SK-N-SH (cell line): ENCODE measurements around the gene FRA10AC1. TPM values are rescaled to one million over a fixed set of nuclear protein-coding genes. Genes with fewer than 3 reads are reported as not detected.

Experiments used
- CTCF ChIA-PET: fragments of 300-600, 350-600 bp; formaldehyde crosslinking; extraction: SDS; loops from one replicate; lab custom pipeline; 2021; lab: Yijun Ruan, JAX
- POLR2A ChIA-PET: fragments of 350-600 bp; sonication (Branson Sonifier 250); formaldehyde crosslinking; extraction: SDS; loops from one replicate; lab custom pipeline; 2020; ENCODE audit warnings: antibody characterized with exemption, inconsistent platforms; lab: Yijun Ruan, JAX
- DNase-seq: peaks from one replicate; pipeline ENCODE4 v3.0.0; 2012
- H2AFZ ChIP-seq: fragments of 200-600 bp; sonication (generic); 2 replicates; pipeline ENCODE4 v1.8.1; 2016; ENCODE audit warnings: antibody characterized with exemption, mild to moderate bottlenecking, low read depth
- H3F3A ChIP-seq: fragments of 200-600 bp; sonication (generic); replicated peaks from 2 replicates; pipeline ENCODE3; 2016; ENCODE audit warnings: antibody characterized with exemption, mild to moderate bottlenecking; ENCODE audit not compliant: insufficient read depth
- H3K27ac ChIP-seq, 2 experiments: fragments of 200-500 bp in 1 of 2; fragments of 200-600 bp in 1 of 2; sonication (Bioruptor generic) in 1 of 2; sonication (generic), shearing (Covaris generic) in 1 of 2; 2 replicates each; pipeline versions ENCODE4 v1.5.1 to v1.6.1; 2014 to 2016; ENCODE audit warnings: low read depth in 2 of 2, inconsistent platforms in 1 of 2, low read length in 1 of 2, mild to moderate bottlenecking in 1 of 2, mixed read lengths in 1 of 2
- H3K27me3 ChIP-seq: fragments of 200-600 bp; sonication (generic), shearing (Covaris generic); 2 replicates; pipeline ENCODE4 v1.6.1; 2016; ENCODE audit warnings: mixed run types; ENCODE audit not compliant: insufficient read depth
- H3K36me3 ChIP-seq, 2 experiments: fragments of 200-500 bp in 1 of 2; fragments of 200-600 bp in 1 of 2; sonication (Bioruptor generic) in 1 of 2; sonication (generic) in 1 of 2; replicated peaks in 1 of 2; 2 replicates each; pipeline versions ENCODE3 to v1.5.1; 2014 to 2016; ENCODE audit warnings: low read length in 1 of 2, mild to moderate bottlenecking in 1 of 2; ENCODE audit not compliant: insufficient read depth in 2 of 2, control insufficient read depth in 1 of 2
- H3K4me1 ChIP-seq, 2 experiments: fragments of 200-500 bp in 1 of 2; fragments of 200-600 bp in 1 of 2; sonication (Bioruptor generic) in 1 of 2; sonication (generic), shearing (Covaris generic) in 1 of 2; 2 replicates each; pipeline versions ENCODE4 v1.5.1 to v1.6.1; 2014 to 2016; ENCODE audit warnings: low read depth in 1 of 2, low read length in 1 of 2, mixed run types in 1 of 2; ENCODE audit not compliant: insufficient read depth in 2 of 2, control insufficient read depth in 1 of 2
- H3K4me2 ChIP-seq: fragments of 200-600 bp; sonication (generic), shearing (Covaris generic); 2 replicates; pipeline ENCODE4 v1.6.1; 2017; ENCODE audit warnings: mixed run types
- H3K4me3 ChIP-seq, 2 experiments: fragments of 200-500 bp in 1 of 2; fragments of 200-600 bp in 1 of 2; sonication (Bioruptor generic) in 1 of 2; sonication (generic), shearing (Covaris generic) in 1 of 2; 2 replicates each; pipeline versions ENCODE4 v1.5.1 to v1.8.1; 2014 to 2016; ENCODE audit warnings: low read depth in 2 of 2, inconsistent platforms in 1 of 2, low read length in 1 of 2, mild to moderate bottlenecking in 1 of 2, mixed read lengths in 1 of 2, moderate library complexity in 1 of 2
- H3K79me2 ChIP-seq: fragments of 200-600 bp; sonication (generic); 2 replicates; pipeline ENCODE4 v1.8.1; 2017; ENCODE audit warnings: mild to moderate bottlenecking; ENCODE audit not compliant: insufficient read depth
- H3K9ac ChIP-seq: fragments of 200-600 bp; sonication (generic); 2 replicates; pipeline ENCODE4 v1.6.1; 2017; ENCODE audit warnings: mixed run types
- H3K9me2 ChIP-seq: fragments of 200-600 bp; sonication (generic); 2 replicates; pipeline ENCODE4 v1.6.1; 2017; ENCODE audit warnings: mixed run types
- H3K9me3 ChIP-seq: fragments of 200-600 bp; sonication (generic); 2 replicates; pipeline ENCODE4 v1.6.1; 2017; ENCODE audit warnings: mixed run types, mild to moderate bottlenecking, moderate library complexity
- H4K20me1 ChIP-seq: fragments of 200-600 bp; sonication (generic); 2 replicates; pipeline ENCODE4 v1.6.1; 2017; ENCODE audit warnings: mild to moderate bottlenecking, mixed run types; ENCODE audit not compliant: insufficient read depth
- CHD2 ChIP-seq: fragments of 150-350 bp; IDR thresholded peaks from 2 replicates; pipeline ENCODE4 v1.6.1; 2018; ENCODE audit warnings: low read length; ENCODE audit not compliant: partially characterized antibody
- EP300 ChIP-seq, 2 experiments: IDR thresholded peaks; 2 replicates each; pipeline versions ENCODE4 v1.4.0 to v1.6.1; 2012; ENCODE audit warnings: borderline replicate concordance in 1 of 2, low read depth in 1 of 2, low read length in 1 of 2
- EZH2phosphoT487 ChIP-seq: fragments of 200-600 bp; sonication (generic); IDR thresholded peaks from 2 replicates; pipeline ENCODE4 v1.6.1; 2017; ENCODE audit warnings: low read depth, mixed run types, mild to moderate bottlenecking, antibody characterized with exemption, moderate library complexity, borderline replicate concordance
- FOXJ3 ChIP-seq: sonication (generic); formaldehyde crosslinking; IDR thresholded peaks from 2 replicates; pipeline ENCODE4 v1.5.1; 2020; ENCODE audit warnings: mild to moderate bottlenecking, missing genetic modification reagents
- FOXM1 ChIP-seq: IDR thresholded peaks from 2 replicates; pipeline ENCODE4 v1.4.0; 2012; ENCODE audit warnings: low read depth, mild to moderate bottlenecking
- JUND ChIP-seq: IDR thresholded peaks from 2 replicates; pipeline ENCODE4 v1.4.0; 2012
- MAX ChIP-seq: IDR thresholded peaks from 2 replicates; pipeline ENCODE4 v1.4.0; 2012; ENCODE audit warnings: low read depth
- MXI1 ChIP-seq: IDR thresholded peaks from 2 replicates; pipeline ENCODE4 v1.6.1; 2012; ENCODE audit warnings: mild to moderate bottlenecking, low read depth, low read length, improper control_type of control experiment
- NFIC ChIP-seq: IDR thresholded peaks from 2 replicates; pipeline ENCODE4 v1.4.0; 2012; ENCODE audit warnings: borderline replicate concordance
- PBX3 ChIP-seq: IDR thresholded peaks from 2 replicates; pipeline ENCODE4; 2012
- POLR2AphosphoS5 ChIP-seq: IDR thresholded peaks from 2 replicates; pipeline ENCODE4 v1.6.1; 2012; ENCODE audit warnings: low read depth, low read length
- RXRA ChIP-seq: IDR thresholded peaks from 2 replicates; pipeline ENCODE4 v1.4.0; 2012; ENCODE audit warnings: low read depth, mild to moderate bottlenecking, borderline replicate concordance
- SIN3A ChIP-seq: IDR thresholded peaks from 2 replicates; pipeline ENCODE4 v1.6.1; 2012; ENCODE audit warnings: low read depth, mild to moderate bottlenecking, low read length, moderate library complexity, borderline replicate concordance
- SMC3 ChIP-seq: IDR thresholded peaks from 2 replicates; pipeline ENCODE4 v1.6.1; 2012; ENCODE audit warnings: low read depth, low read length, improper control_type of control experiment
- TAF1 ChIP-seq: IDR thresholded peaks from 2 replicates; pipeline ENCODE4 v1.6.1; 2012; ENCODE audit warnings: low read depth, mild to moderate bottlenecking, low read length, moderate library complexity, borderline replicate concordance
- TCF12 ChIP-seq: IDR thresholded peaks from 2 replicates; pipeline ENCODE4 v1.4.0; 2012
- USF1 ChIP-seq: IDR thresholded peaks from 2 replicates; pipeline ENCODE4 v1.4.0; 2012; ENCODE audit warnings: low read depth, borderline replicate concordance
- USF2 ChIP-seq: fragments of 150-350 bp; IDR thresholded peaks from 2 replicates; pipeline ENCODE4 v1.6.1; 2017; ENCODE audit warnings: antibody characterized with exemption, low read length, low read depth, borderline replicate concordance
- YY1 ChIP-seq: IDR thresholded peaks from 2 replicates; pipeline ENCODE4 v1.4.0; 2012; ENCODE audit warnings: low read depth, mild to moderate bottlenecking
- WGBS: methylation state at CpG from one replicate; pipeline ENCODE4 v1.1.6; 2017; ENCODE audit warnings: low lambda C conversion rate; 5-methylcytosine and 5-hydroxymethylcytosine counted together
- polyA plus RNA-seq, 3 experiments: library from polyadenylated mRNA; depleted of rRNA; stranded (reverse); fragments of >200 nt; gene quantifications; 2 replicates each; pipeline ENCODE4 v1.2.3, GENCODE V29; 2012
- TF ChIP-seq, protein P1 (sequence below): fragments of 200-600 bp; sonication (generic); IDR thresholded peaks from 2 replicates; pipeline ENCODE4 v1.6.1; 2017; ENCODE audit warnings: antibody characterized with exemption, mild to moderate bottlenecking, moderate library complexity

Gene FRA10AC1
- polyA plus RNA-seq, 1 of the 3 experiments (the other 2 are of a cell fraction): 3.9 TPM

- Histone ChIP-seq H3K9me3 (no peaks in the 10 kb centered on the region), H3F3A (peaks cover 7% of the 10 kb centered on the region), H3K4me2 (no peak overlapping the region), H3K9me2 (no peaks in the 10 kb centered on the region), H3K4me3 (no peak overlapping the region), H3K4me1 (peaks cover 0 to 7% of the 10 kb centered on the region in 2 experiments; a peak in 1 of 4 replicates), H3K27me3 (no peaks in the 10 kb centered on the region), H4K20me1 (no peaks in the 10 kb centered on the region), H3K36me3 (no peaks in the 10 kb centered on the region), H3K9ac (no peak overlapping the region), H2AFZ (no peak overlapping the region), H3K79me2 (no peaks in the 10 kb centered on the region), H3K27ac (no peak overlapping the region)
- CTCF ChIA-PET: interaction anchor here (1.5 kb wide), 1 partner anchor 9 kb away, joined by 7 read pairs; the partner anchor contains the start of gene LGI1
- DNase-seq: no peak
- WGBS: 68% methylated on average over 4 of the region's 5 CpGs
- TF ChIP-seq TAF1 (no peak), POLR2AphosphoS5 (no peak), USF2 (no peak), FOXM1 (no peak), TCF12 (no peak), JUND (no peak), PBX3 (no peak), USF1 (no peak), RXRA (no peak), SIN3A (no peak), MXI1 (no peak), SMC3 (no peak), EZH2phosphoT487 (no peak)
- TF ChIP-seq, all 33 proteins: peak for 0
- POLR2A ChIA-PET: interaction anchor here (0.8 kb wide), 1 partner anchor 47 kb away, joined by 3 read pairs; the partner anchor contains the start of gene FRA10AC1
Observed at GRCh38 chr10:93749218-93749799, 46.9 kb upstream of the FRA10AC1 start.

GRCh38 chr10:93746844-93747284 lies 44.5 kb upstream of the FRA10AC1 start:
- H3K27ac ChIP-seq: peak overlapping the region in 1 of 2 experiments; percentile 68; a peak in 3 of 4 replicates
- H3K4me2 ChIP-seq: no peak overlapping the region
- no peaks in the 10 kb centered on the region for H3K9me3 ChIP-seq
- H3K9ac ChIP-seq: no peak overlapping the region
- no peaks in the 10 kb centered on the region for H3K27me3 ChIP-seq
- peak overlapping the region; percentile 58; the same call in 1 of the 2 replicates for H2AFZ ChIP-seq
- H3K9me2 ChIP-seq: no peaks in the 10 kb centered on the region
- peaks cover 0 to 2% of the 10 kb centered on the region in 2 experiments; a peak in 1 of 4 replicates for H3K4me1 ChIP-seq
- 40% methylated on average over 4 of the region's 4 CpGs for WGBS
- ChIA-PET CTCF (interaction anchor here (0.7 to 3.2 kb wide), 9 partner anchors 10 to 112 kb away, joined by 3 to 16 read pairs (median 3); no protein-coding TSS in a partner anchor), POLR2A (no interaction called here)
- no peak for DNase-seq
- peaks cover 7% of the 10 kb centered on the region for H3F3A ChIP-seq
- no peaks in the 10 kb centered on the region for H4K20me1 ChIP-seq
- no peaks in the 10 kb centered on the region for H3K36me3 ChIP-seq
- no peak overlapping the region; a peak in 1 of 4 replicates for H3K4me3 ChIP-seq
- H3K79me2 ChIP-seq: no peaks in the 10 kb centered on the region
- TF ChIP-seq, protein P1, sequence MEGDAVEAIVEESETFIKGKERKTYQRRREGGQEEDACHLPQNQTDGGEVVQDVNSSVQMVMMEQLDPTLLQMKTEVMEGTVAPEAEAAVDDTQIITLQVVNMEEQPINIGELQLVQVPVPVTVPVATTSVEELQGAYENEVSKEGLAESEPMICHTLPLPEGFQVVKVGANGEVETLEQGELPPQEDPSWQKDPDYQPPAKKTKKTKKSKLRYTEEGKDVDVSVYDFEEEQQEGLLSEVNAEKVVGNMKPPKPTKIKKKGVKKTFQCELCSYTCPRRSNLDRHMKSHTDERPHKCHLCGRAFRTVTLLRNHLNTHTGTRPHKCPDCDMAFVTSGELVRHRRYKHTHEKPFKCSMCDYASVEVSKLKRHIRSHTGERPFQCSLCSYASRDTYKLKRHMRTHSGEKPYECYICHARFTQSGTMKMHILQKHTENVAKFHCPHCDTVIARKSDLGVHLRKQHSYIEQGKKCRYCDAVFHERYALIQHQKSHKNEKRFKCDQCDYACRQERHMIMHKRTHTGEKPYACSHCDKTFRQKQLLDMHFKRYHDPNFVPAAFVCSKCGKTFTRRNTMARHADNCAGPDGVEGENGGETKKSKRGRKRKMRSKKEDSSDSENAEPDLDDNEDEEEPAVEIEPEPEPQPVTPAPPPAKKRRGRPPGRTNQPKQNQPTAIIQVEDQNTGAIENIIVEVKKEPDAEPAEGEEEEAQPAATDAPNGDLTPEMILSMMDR: peak; percentile 42
- TF ChIP-seq FOXM1 (no peak), SMC3 (no peak; the same call in 1 of the 2 replicates), CHD2 (no peak), NFIC (peak; percentile 51), YY1 (no peak), FOXJ3 (no peak), TCF12 (peak; percentile 64; the same call in 1 of the 2 replicates), JUND (0 out of 2 replicates have a peak, but pooled peaks have one; percentile 49), USF1 (no peak), MXI1 (no peak), MAX (no peak), EP300 (IDR thresholded peaks at IDR 0.05; ENCODE audit: borderline replicate concordance in 1 of 2, low read depth in 1 of 2, low read length in 1 of 2) (peak in 1 of 2 experiments; percentile 23; a peak in 1 of 4 replicates)
